ENCODE data around the gene CYP4F8.
A peak's percentile ranks its signal among the peaks of the same experiment; 100 is the strongest.
"Not testable (repeated sequence)": the region's sequence is repeated elsewhere in the genome, so short reads cannot be mapped to it uniquely, and the experiment has no call there.

Gene CYP4F8, protein sequence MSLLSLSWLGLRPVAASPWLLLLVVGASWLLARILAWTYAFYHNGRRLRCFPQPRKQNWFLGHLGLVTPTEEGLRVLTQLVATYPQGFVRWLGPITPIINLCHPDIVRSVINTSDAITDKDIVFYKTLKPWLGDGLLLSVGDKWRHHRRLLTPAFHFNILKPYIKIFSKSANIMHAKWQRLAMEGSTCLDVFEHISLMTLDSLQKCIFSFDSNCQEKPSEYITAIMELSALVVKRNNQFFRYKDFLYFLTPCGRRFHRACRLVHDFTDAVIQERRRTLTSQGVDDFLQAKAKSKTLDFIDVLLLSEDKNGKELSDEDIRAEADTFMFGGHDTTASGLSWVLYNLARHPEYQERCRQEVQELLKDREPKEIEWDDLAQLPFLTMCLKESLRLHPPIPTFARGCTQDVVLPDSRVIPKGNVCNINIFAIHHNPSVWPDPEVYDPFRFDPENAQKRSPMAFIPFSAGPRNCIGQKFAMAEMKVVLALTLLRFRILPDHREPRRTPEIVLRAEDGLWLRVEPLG

DNA sequence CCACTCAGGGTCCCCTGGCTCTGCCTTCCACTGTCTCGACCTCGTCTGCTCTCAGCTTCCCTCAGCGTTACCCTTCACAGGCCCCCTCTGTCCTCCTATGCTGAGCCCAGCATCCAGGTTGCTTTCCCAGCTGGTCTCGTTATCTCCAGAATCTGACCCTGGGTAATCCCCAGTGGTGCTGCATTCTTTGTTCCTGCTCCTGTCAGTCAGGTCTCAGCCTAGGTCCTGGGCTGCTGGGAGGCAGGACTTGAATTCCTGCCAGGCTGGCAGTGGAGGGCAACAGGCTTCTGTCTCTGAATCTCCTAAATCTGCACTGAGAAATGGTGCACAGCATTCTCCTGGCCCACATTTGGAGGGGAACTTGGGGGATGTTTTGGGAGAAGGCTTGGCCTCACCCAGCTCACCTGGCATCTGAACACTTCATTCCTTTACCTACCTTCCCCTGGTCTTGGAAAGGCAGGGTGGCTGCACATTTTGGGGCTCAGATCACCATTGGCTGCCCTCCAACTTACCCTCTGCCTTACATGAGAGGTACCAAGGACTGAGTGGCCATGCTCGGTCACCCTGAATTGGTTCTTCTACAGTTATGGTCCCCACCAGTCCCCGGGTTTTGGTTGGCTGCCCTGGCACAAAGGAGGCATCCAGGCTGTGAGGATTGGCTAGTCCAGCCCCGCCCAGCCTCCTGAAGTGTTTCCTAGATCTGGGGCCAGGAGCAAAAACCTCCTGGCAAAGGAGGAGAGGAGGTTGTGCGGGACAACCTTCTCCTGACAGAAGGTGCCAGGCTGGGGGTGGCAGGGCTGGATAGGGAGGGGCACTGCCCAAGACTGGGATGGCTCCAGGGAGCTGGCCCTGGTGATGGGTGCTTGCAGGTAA lies at the start of gene CYP4F8:
CYP4F8 (plus strand) TSS at position 712 of the 873 bp plus-strand sequence. CDS start 399 bp downstream, outside the sequence.
- DNase-seq: no peak

DNA sequence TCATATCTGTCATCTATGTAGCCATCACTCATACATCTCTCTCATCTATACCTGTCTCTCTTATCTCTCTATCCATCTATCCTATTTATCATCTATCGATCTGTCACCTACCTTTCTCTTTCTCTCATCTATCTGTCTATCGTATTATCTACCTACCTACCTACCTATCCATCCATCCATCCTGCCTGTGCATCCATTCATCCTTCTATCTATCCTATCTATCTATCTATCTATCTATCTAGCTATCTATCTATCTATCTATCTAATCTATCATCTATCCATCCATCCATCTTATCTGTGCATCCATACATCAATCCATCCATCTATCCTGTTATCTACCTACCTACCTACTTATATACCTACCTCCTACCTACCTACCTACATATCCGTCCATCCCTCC lies 44.6 kb upstream of the CYP4F8 start:
- DNase-seq: no peak

DNA sequence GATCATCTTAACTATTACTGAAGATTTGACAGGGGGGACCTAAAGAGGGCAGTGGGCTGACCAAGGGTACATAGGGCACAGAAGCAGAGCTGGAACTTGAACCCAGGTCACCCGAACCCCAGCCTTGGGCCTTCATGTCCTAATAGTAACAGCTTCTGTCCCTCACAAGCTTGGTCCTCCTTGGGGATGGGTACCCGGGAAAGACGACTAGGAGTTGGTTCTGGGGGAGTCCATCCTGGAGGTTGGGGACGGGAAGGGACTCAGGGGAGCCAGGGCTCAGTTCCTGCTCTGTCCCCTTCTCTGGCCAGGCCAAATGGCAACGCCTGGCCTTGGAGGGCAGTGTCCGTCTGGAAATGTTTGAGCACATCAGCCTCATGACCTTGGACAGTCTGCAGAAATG lies 39.6 kb upstream of the CYP4F8 start:
- DNase-seq: no peak

DNA sequence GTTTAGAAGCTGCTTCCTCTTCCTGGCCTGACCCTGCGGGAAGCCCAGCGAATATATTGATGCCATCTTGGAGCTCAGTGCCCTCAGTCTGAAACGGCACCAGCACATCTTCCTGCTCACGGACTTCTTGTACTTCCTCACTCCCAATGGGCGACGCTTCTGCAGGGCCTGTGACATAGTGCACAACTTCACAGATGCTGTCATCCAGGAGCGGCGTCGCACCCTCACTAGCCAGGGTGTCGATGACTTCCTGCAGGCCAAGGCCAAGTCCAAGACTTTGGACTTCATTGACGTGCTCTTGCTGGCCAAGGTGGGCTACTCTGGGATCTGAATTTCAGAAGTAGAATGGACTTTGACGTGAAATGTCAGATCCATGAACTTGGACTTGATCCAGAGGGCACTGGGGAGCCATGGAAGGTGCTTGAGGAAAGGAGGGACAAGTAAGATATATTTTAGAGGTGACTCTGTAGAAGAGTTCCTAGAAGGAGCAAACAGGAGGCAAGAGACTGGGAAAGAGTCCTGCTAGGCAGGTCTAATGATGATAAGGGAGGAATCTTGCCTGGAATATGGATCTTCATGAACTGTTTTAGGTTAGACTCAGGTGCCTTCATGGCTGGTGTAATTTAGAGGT lies 38.4 kb upstream of the CYP4F8 start:
- DNase-seq: no peak

DNA sequence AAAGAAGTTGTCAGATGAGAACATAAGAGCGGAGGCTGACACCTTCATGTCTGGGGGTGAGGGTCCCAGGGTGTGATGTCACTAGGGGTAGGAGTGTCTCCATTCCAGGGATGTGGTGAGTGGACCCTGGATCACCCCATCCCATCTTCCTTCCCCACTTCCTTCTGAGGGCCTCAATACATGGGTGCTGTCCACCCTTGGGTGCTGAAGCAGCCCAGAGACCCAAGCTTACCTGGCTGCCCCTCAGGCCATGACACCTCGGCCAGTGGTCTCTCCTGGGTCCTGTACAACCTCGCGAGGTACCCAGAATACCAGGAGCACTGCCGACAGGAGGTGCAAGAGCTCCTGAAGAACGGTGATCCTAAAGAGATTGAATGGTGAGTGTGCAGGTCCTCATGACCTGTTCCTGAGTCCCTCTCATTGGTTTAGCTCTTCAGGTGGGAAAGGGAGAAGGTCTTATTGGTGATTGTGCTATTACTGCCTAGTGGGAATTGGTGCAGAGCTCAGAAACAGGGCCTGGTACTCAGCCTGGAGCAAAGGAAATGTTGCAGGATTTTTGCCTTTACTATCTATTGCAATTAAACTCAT lies 37.7 kb upstream of the CYP4F8 start:
- no peak for DNase-seq

DNA sequence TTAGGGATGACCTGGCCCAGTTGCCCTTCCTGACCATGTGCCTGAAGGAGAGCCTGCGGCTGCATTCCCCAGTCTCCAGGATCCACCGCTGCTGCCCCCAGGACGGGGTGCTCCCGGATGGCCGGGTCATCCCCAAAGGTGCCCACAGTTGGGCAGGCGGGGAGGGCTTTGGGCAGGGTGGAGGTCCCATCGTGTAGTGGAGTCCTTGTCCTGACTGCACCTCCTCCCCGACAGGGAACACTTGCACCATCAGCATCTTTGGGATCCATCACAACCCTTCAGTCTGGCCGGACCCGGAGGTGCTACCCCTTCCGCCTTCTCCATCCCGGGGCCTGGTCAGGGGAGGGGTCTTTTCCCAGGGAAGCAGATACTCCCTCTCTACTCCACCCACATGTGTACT lies 31.7 kb upstream of the CYP4F8 start:
- DNase-seq: no peak

DNA sequence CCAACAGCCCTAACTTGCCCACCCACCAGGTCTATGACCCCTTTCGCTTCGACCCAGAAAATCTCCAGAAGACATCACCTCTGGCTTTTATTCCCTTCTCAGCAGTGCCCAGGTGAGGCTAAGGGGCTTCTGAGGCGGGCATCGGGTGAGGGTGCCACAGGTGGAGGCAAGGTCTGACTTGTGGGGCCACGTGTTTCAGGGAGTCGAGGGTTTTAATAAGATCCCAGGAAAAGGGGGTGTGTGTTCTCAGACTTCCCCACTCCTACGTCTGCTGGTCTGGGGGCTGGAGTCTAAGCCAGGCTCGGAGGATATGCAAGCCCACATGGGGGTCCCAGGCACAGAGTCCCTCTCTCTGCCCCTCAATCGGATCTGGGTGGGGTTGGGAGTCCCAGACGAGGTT lies 30.9 kb upstream of the CYP4F8 start:
- no peak for DNase-seq

DNA sequence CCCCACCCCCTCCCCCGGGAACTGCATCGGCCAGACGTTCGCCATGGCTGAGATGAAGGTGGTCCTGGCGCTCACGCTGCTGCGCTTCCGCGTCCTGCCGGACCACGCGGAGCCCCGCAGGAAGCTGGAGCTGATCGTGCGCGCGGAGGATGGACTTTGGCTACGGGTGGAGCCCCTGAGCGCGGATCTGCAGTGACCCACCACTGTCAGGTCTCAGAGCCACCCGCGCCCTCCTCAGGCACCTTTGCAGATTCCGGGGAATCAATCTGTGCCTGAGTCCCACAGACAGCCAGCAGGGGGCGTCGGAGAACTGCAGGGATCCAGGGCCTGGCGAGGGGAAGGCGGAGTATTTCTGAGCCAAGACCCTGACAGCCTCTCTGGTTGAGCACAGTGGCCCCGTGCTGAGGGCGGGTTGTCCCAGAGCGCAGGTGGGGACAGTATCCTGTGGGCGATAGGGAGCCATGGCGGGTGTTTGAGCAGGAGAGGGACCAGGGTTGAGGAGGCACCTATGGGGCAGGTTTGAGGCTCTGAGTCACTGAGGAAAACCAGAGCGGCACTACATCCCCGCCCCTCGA lies 30.4 kb upstream of the CYP4F8 start:
- DNase-seq: peak; percentile 44

DNA sequence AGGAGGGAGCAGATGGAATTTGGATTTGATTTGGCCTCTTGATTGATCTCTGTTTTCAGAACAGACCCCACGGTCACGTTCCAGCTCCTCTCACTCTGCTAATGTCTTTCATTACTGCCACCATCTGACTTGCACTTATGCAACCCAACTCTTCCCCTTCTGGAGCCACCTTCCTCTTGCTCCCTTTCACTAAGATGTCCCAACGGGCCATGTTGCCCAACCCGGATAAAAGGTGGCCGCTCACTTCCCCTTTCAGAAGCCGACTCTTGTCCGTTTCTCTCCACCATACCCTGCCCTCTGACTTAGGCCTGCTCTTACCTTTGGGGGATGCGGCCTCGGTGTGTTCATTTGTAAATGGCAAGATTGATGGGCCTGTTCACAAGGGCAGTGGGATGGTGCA lies 27.4 kb upstream of the CYP4F8 start:
- no peak for DNase-seq

DNA sequence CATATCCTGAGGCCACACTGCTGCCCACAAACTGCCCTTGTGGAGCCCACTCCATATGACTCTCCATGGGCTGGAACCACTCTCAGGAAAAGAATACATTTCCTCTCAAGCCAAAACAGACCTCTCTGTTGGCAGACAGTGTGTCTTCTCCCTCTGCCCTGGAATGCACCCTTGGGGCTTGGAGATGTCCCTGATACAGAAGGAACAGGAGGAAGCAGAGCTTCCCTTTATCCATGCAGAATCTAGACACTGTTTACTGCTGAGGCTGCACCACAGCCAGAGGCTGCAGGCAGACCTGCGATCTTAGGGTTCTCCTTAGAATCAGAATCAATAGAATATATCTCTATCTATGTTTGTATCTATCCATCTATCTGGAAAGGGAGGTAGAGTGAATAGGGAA lies 26.8 kb upstream of the CYP4F8 start:
- DNase-seq: no peak

DNA sequence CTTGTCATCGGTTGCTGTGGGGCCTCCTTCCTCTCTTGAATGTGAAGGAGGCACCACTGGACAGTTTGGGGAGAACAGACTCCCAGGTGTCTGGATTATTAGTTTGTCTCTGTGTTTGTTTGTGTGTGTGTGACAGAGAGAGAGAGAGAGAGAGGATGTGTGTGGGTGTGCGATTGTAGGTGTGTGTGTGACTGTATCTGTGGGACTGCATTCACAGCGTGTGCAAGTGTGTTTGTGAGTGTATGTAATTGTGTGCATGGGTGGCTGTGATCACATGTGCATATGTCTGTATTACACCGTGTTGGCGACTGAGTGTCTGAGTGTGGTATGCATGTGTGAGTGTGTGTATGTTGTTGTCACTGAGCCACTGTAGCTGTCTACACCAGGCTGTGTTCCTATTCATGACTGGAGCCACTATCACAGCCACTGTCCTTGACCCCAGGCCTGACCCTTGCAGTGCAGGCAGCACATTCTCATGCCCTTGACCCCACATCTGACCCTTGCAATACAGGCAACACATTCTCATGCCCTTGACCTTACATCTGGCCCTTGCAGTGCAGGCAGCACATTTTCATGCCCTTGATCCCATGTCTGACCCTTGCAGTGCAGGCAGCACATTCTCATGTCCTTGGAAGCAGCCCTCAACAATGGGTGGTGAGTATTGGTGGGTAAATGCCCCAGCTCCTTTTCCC lies 25.1 kb upstream of the CYP4F8 start:
- DNase-seq: no peak

DNA sequence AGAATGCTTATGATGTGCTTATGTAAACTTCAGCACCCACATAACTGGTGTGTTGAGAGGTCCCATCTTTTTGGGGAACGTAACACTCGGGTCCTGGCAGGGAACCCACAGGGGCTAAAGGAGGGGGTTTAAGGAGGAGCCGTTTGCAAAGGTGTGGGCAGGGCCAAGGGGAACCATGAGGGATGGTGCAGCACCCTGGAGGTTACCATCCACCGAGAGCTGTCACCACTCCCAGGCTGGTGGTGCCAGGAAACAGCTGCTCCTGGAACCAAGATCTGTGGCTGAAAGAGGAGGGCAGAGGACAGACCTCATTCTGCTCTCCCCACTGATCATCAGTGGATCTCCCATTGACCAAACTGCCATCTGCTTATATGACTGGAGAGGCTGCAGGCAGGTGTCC lies 23.2 kb upstream of the CYP4F8 start:
- no peak for DNase-seq

DNA sequence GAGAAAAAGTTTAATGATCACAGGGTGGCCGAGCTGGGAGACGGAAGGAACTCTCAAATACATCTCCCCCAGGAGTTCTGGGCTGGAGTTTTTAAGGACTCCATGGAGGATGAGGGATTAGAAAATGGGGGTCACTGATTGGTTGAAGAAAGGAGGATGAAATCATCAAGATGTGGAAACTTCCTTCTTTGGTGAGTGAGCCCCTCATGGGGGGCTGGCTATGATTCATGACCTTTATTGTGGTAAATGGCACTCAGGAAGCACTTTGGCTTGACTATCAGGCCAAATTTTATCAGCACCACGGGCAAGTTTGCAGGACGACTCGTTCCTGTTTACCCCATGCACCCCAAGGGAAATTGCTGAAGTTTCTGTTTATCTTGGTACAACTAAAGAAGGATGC lies 22.5 kb upstream of the CYP4F8 start:
- DNase-seq: not testable (repeated sequence)

DNA sequence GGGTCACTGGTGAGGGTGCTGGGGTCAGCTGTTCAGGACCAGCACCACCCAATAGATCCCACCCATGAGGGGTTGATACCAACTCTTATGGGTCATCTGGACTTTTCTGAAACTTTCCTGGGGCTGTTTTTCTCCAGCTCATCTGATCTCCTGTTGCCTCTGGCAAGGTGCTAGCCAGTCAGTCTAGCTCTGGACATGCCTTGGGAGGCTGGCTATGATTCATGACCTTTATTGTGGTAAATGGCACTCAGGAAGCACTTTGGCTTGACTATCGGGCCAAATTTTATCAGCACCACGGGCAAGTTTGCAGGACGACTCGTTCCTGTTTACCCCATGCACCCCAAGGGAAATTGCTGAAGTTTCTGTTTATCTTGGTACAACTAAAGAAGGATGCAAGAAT lies 21.3 kb upstream of the CYP4F8 start:
- not testable (repeated sequence) for DNase-seq

DNA sequence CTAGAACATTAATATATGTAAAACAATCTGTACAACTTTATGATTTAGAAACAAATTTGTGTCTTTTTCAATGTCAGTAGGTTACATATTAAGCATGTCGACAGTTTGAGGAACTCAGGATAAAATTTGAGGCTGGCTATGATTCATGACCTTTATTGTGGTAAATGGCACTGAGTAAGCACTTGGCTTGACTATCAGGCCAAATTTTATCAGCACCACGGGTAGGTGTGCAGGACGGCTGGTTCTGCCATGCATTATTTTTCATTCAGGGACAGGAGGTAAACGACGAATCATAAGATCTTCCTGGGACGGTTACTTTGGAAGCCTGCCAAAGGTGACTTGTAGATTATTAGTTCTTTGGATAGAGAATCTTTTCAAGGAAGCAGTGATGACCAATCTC lies 19.9 kb upstream of the CYP4F8 start:
- no peak for DNase-seq

DNA sequence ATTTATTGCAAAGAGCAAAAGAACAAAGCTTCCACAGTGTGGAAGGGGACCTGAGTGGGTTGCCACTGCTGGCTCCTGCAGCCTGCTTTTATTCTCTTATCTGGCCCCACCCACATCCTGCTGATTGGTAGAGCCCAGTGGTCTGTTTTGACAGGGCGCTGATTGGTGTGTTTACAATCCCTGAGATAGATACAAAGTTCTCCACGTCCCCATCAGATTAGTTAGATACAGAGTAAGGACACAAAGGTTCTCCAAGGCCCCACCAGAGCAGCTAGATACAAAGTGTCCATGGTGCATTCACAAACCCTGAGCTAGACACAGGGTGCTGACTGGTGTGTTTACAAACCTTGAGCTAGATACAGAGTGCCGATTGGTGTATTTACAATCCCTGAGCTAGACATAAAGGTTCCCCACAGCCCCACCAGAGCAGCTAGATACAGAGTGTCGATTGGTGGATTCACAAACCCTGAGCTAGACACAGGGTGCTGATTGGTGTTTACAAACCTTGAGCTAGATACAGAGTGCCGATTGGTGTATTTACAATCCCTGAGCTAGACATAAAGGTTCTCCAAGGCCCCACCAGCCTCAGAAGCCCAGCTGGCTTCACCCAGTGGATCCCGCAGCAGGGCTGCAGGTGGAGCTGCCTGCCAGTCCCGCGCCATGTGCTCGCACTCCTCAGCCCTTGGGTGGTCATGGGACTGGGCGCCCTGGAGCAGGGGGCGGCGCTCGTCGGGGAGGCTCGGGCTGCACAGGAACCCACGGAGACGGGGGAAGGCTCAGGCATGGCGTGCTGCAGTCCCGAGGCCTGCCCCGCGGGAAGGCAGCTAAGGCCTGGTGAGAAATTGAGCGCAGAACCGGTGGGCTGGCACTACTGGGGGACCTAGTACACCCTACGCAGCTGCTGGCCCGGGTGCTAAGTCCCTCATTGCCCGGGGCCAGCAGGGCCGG lies 6.8 kb upstream of the CYP4F8 start:
- DNase-seq: not testable (repeated sequence)

DNA sequence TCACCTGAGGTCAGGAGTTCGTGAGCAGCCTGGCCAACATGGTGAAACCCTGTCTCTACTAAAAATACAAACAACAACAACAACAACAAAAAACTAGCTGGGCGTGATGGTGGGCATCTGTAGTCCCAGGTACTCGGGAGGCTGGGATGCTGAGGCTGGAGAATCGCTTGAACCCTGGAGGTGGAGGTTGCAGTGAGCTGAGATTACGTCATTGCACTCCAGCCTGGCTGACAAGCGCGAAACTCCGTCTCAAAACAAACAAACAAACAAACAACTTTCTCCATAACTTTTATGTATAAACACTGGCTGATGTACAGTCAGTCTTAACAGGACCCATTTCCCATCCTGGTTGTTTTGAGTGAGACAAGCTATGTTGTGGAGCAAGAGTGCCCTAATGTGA lies 5.8 kb upstream of the CYP4F8 start:
- no peak for DNase-seq

DNA sequence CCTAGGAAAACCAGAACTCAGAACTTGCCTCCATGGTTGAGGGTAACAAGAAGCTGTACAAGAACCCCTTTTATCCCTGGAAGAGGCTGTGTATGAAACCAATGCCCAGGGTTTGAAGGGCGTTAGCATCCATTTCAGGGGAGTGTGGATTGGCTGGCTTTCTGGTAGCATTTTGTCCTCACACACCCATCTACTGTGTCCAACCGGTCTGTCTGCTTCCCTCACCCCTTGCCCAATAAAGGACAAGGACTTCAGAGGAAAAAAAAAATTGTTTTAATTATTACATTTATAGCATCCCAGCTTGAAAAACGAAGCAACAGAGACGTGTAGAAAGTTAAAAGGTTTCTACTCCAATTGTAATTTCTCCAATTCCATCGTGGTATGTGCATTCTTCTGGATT lies 2.7 kb upstream of the CYP4F8 start:
- DNase-seq: no peak

DNA sequence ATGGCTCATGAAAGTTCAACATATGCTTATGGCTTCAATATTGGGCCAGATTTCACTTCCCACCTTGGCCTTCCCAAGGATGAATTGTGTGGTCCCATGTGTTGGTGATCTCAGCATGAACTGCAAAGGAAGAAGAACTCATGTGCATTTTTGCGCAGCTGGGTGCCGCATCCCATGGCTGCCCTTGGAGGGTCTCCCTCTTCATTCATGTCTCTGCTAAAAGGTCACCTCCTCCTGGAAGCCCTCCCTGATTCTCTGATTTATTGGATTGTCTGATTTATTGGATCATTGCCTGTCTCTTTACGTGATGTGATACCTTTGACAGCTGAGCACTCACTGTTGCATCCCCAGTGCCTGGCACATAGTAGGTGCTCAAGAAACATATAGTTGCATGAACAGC lies 1.7 kb upstream of the CYP4F8 start:
- DNase-seq: no peak

DNA sequence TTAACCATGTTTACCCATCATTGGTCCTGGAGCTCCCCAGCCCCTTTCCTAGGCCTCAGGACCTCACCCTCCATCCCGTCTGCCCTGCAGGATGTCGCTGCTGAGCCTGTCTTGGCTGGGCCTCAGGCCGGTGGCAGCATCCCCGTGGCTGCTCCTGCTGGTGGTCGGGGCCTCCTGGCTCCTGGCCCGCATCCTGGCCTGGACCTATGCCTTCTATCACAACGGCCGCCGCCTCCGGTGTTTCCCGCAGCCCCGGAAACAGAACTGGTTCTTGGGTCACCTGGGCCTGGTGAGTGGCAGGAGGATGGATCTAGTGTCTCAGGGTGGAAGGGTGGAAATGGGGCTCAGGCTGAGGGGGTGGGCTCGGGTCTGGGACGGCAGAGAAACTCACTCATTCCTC lies 508 bp downstream of the CYP4F8 start:
- no peak for DNase-seq

DNA sequence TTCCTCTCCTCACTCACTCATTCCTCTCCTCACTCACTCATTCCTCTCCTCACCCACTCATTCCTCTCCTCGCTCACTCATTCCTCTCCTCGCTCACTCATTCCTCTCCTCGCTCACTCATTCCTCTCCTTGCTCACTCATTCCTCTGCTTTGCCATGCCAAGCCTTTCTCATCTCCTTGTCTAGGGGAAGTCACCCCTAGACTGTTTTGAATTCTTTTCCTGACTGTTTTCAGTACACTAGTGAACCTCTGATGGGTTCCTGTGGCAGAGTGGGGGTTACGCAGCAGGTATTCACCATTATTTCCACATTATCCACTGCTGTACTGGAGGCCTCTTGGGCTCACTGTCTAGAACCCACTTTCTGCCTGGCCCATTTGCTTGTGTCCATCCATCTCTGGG lies 1.2 kb downstream of the CYP4F8 start:
- no peak for DNase-seq

Measured in fibroblast of skin of right quadriceps (primary cell).